HepG2 (cell line): Measurements from ENCODE around the gene LCA5.

Experiments
- ATAD3A ChIP-seq: sonication (generic); formaldehyde crosslinking; IDR thresholded peaks from 2 replicates; pipeline ENCODE4 v1.4.0; 2020; ENCODE audit warnings: missing genetic modification reagents
- ATF2 ChIP-seq: sonication (generic); formaldehyde crosslinking; IDR thresholded peaks from 2 replicates; pipeline ENCODE4 v1.4.0; 2020; ENCODE audit warnings: missing genetic modification reagents
- BATF2 ChIP-seq: sonication (generic); formaldehyde crosslinking; IDR thresholded peaks from 2 replicates; pipeline ENCODE4 v1.8.0; 2022; ENCODE audit warnings: mild to moderate bottlenecking, missing genetic modification reagents, moderate library complexity
- CREB1 ChIP-seq, 2 experiments: fragments of 450-650 bp in 1 of 2; IDR thresholded peaks; 2 replicates each; pipeline ENCODE4 v1.6.1; 2016 to 2017; ENCODE audit warnings: control low read depth in 1 of 2, mild to moderate bottlenecking in 1 of 2, missing compliant biosample characterization in 1 of 2, missing genetic modification characterization in 1 of 2
- GTF2F1 ChIP-seq: fragments of 150-350 bp; IDR thresholded peaks from 2 replicates; pipeline ENCODE4 v1.6.1; 2014; ENCODE audit warnings: low read length
- NFE2L2 ChIP-seq: fragments of 150-350 bp; IDR thresholded peaks from 2 replicates; pipeline ENCODE4 v1.6.1; 2014; ENCODE audit warnings: low read length
- NFRKB ChIP-seq: fragments of 450-650 bp; IDR thresholded peaks from 2 replicates; pipeline ENCODE4 v1.6.1; 2017
- POLR2A ChIP-seq, 2 experiments: IDR thresholded peaks; 2 replicates each; pipeline ENCODE4 v1.6.1; 2011; ENCODE audit warnings: low read depth in 2 of 2, low read length in 2 of 2, mild to moderate bottlenecking in 1 of 2, moderate library complexity in 1 of 2; ENCODE audit not compliant: insufficient read depth in 1 of 2
- TP53 ChIP-seq: sonication (generic); formaldehyde crosslinking; conservative IDR thresholded peaks from 2 replicates; pipeline ENCODE4 v1.4.0; 2020; ENCODE audit warnings: missing genetic modification reagents
- ZNF30 ChIP-seq: sonication (generic); formaldehyde crosslinking; IDR thresholded peaks from 2 replicates; pipeline ENCODE4 v1.5.0; 2020; ENCODE audit warnings: mild to moderate bottlenecking, missing genetic modification reagents
- ZNF501 ChIP-seq: sonication (generic); formaldehyde crosslinking; IDR thresholded peaks from 2 replicates; pipeline ENCODE4 v1.5.1; 2020; ENCODE audit warnings: mild to moderate bottlenecking, moderate library complexity, missing genetic modification reagents
- TF ChIP-seq, protein P1 (sequence below): sonication (generic); formaldehyde crosslinking; IDR thresholded peaks from 2 replicates; pipeline ENCODE4 v1.5.0; 2020; ENCODE audit warnings: mild to moderate bottlenecking, missing genetic modification reagents, moderate library complexity

DNA sequence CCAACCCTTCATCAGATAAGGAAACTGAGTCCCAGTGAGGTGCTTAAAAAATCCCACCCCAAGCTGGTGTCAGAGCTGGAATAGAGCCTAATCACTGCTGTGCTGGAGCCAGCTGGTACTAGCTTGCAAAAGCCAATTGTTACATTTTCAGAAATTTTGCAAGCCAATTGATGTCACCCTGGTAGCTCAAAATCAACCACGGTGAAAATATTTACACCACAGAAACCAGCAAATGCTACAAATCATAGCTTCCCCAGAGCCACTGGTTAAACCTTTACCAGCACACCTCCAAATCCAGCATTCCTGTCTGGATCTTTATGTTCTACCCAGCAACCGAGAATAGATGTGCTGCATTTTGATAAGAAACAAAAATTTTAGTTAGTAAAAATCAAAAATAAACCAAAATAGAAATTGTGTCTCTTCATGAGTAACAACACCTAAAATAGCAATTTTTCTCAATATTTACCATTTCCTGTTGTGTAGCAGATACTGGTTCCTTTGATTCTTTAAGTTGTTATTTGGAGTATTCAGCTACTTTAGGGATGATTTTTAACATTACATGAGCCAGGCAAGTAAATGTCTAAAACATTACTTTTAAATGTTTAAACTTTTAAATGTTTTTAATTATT, 7.2 kb upstream of the LCA5 start:
- TF ChIP-seq ZNF30 (CRISPR knock-in tag): no peak
- TF ChIP-seq ZNF501 (CRISPR knock-in tag): no peak
- no peak for TF ChIP-seq NFRKB
- no peak for TF ChIP-seq CREB1 (IDR thresholded peaks at IDR 0.05)
- TF ChIP-seq CREB1 (CRISPR knock-in tag; IDR thresholded peaks at IDR 0.05): no peak
- no peak for TF ChIP-seq POLR2A (IDR thresholded peaks at IDR 0.05; ENCODE audit: insufficient read depth in 1 of 2, low read depth in 2 of 2, low read length in 2 of 2)
- TF ChIP-seq NFE2L2: no peak
- no peak for TF ChIP-seq ATF2 (CRISPR knock-in tag)
- TF ChIP-seq TP53 (CRISPR knock-in tag): no peak
- TF ChIP-seq BATF2 (CRISPR knock-in tag): no peak
- no peak for TF ChIP-seq GTF2F1
- no peak for TF ChIP-seq ATAD3A (CRISPR knock-in tag)
- TF ChIP-seq, protein P1, sequence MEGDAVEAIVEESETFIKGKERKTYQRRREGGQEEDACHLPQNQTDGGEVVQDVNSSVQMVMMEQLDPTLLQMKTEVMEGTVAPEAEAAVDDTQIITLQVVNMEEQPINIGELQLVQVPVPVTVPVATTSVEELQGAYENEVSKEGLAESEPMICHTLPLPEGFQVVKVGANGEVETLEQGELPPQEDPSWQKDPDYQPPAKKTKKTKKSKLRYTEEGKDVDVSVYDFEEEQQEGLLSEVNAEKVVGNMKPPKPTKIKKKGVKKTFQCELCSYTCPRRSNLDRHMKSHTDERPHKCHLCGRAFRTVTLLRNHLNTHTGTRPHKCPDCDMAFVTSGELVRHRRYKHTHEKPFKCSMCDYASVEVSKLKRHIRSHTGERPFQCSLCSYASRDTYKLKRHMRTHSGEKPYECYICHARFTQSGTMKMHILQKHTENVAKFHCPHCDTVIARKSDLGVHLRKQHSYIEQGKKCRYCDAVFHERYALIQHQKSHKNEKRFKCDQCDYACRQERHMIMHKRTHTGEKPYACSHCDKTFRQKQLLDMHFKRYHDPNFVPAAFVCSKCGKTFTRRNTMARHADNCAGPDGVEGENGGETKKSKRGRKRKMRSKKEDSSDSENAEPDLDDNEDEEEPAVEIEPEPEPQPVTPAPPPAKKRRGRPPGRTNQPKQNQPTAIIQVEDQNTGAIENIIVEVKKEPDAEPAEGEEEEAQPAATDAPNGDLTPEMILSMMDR (CRISPR knock-in tag): no peak
